Activated CD4-positive, alpha-beta T cell treated with anti-CD3 and anti-CD28 coated beads, Interleukin-2, amount 10 ng/mL, durations not matched to agents 7 days and 5 days (primary cell): Measurements from ENCODE around the gene EDN2. TPM values are rescaled to one million over a fixed set of nuclear protein-coding genes. Genes with fewer than 3 reads are reported as not detected.
A peak's percentile ranks its signal among the peaks of the same experiment; 100 is the strongest.

Experiments
- CTCF ChIA-PET: fragments of 350-600 bp; sonication (Branson Sonifier 250); formaldehyde crosslinking; loops from one replicate; lab custom pipeline; 2021; ENCODE audit warnings: antibody characterized with exemption; lab: Charles Lee
- POLR2A ChIA-PET: fragments of 350-600 bp; sonication (Branson Sonifier 250); formaldehyde crosslinking; loops from one replicate; lab custom pipeline; 2021; ENCODE audit warnings: antibody characterized with exemption; lab: Charles Lee
- DNase-seq: peaks from one replicate; pipeline ENCODE4 v3.0.0-alpha.2; 2020
- H3K27ac Mint-ChIP-seq: one replicate; pipeline ENCODE4 v1.8.0; 2021; ENCODE audit warnings: mild to moderate bottlenecking, moderate library complexity, mixed read lengths
- H3K27me3 Mint-ChIP-seq: one replicate; pipeline ENCODE4 v1.8.0; 2021; ENCODE audit warnings: mixed read lengths
- H3K36me3 Mint-ChIP-seq: one replicate; pipeline ENCODE4 v1.8.0; 2021; ENCODE audit warnings: low read depth, mixed read lengths
- H3K4me1 Mint-ChIP-seq: one replicate; pipeline ENCODE4 v1.8.0; 2021; ENCODE audit warnings: mixed read lengths
- H3K4me3 Mint-ChIP-seq: one replicate; pipeline ENCODE4 v1.8.0; 2021; ENCODE audit warnings: mild to moderate bottlenecking, moderate library complexity, mixed read lengths
- H3K9me3 Mint-ChIP-seq: one replicate; pipeline ENCODE4 v1.8.0; 2021; ENCODE audit warnings: mixed read lengths
- total RNA-seq, 2 experiments: library from RNA; stranded (reverse); gene quantifications; one replicate each; pipeline ENCODE4 v1.2.3, GENCODE V29; 2021

Gene EDN2
- total RNA-seq, 2 experiments from 2014 or later = not detected

- no peak overlapping the region for H3K4me3 Mint-ChIP-seq
- no peaks in the 10 kb centered on the region for H3K36me3 Mint-ChIP-seq
- ChIA-PET POLR2A (no interaction called here), CTCF (interaction anchor here (1.0 to 1.4 kb wide), 2 partner anchors 23 to 44 kb away, joined by 3 to 4 read pairs; no protein-coding TSS in a partner anchor)
- peaks cover 14% of the 10 kb centered on the region for H3K27me3 Mint-ChIP-seq
- H3K9me3 Mint-ChIP-seq = no peaks in the 10 kb centered on the region
- DNase-seq = no peak
- no peak overlapping the region for H3K27ac Mint-ChIP-seq
- H3K4me1 Mint-ChIP-seq = peaks cover 8% of the 10 kb centered on the region
These were observed 9.3 kb upstream of the EDN2 start for GRCh38 chr1:41493626-41494350.

- Mint-ChIP-seq H3K27ac (no peak overlapping the region), H3K4me3 (no peak overlapping the region), H3K36me3 (no peaks in the 10 kb centered on the region), H3K9me3 (no peaks in the 10 kb centered on the region), H3K4me1 (peaks cover 8% of the 10 kb centered on the region), H3K27me3 (peaks cover 14% of the 10 kb centered on the region)
- ChIA-PET POLR2A (no interaction called here), CTCF (interaction anchor here (0.7 to 2.0 kb wide), 9 partner anchors 8 to 320 kb away, joined by 3 to 8 read pairs (median 4); no protein-coding TSS in a partner anchor)
- no peak for DNase-seq
These were observed 8.6 kb upstream of the EDN2 start for GRCh38 chr1:41493117-41493536.

- H3K36me3 Mint-ChIP-seq = no peaks in the 10 kb centered on the region
- no peaks in the 10 kb centered on the region for H3K9me3 Mint-ChIP-seq
- no peak overlapping the region for H3K27ac Mint-ChIP-seq
- ChIA-PET POLR2A (no interaction called here), CTCF (interaction anchor here (0.7 to 2.0 kb wide), 11 partner anchors 9 to 660 kb away, joined by 3 to 8 read pairs (median 3); no protein-coding TSS in a partner anchor)
- peaks cover 18% of the 10 kb centered on the region for H3K27me3 Mint-ChIP-seq
- peaks cover 8% of the 10 kb centered on the region for H3K4me1 Mint-ChIP-seq
- peak; percentile 39 for DNase-seq
- H3K4me3 Mint-ChIP-seq = no peak overlapping the region
These were observed 7.9 kb upstream of the EDN2 start for GRCh38 chr1:41492341-41492848.

- H3K36me3 Mint-ChIP-seq = no peaks in the 10 kb centered on the region
- H3K27me3 Mint-ChIP-seq = peaks cover 27% of the 10 kb centered on the region
These were observed 6.4 kb upstream of the EDN2 start for GRCh38 chr1:41490911-41491310.

GRCh38 chr1:41489561-41489960 is 5.1 kb upstream of the EDN2 start:
- ChIA-PET POLR2A (no interaction called here), CTCF (no interaction called here)
- no peaks in the 10 kb centered on the region for H3K9me3 Mint-ChIP-seq
- DNase-seq = no peak
- no peaks in the 10 kb centered on the region for H3K36me3 Mint-ChIP-seq
- peaks cover 22% of the 10 kb centered on the region for H3K27me3 Mint-ChIP-seq
- no peak overlapping the region for H3K4me3 Mint-ChIP-seq
- H3K27ac Mint-ChIP-seq = no peak overlapping the region
- H3K4me1 Mint-ChIP-seq = peaks cover 2% of the 10 kb centered on the region

More at GRCh38 chr1:41490911-41491310, 6.4 kb upstream of the EDN2 start:
- H3K4me1 Mint-ChIP-seq = peaks cover 7% of the 10 kb centered on the region
- CTCF ChIA-PET = interaction anchor here (1.9 to 2.0 kb wide), 2 partner anchors 9 to 10 kb away, joined by 8 read pairs; no protein-coding TSS in a partner anchor
- POLR2A ChIA-PET = no interaction called here
- H3K9me3 Mint-ChIP-seq = no peaks in the 10 kb centered on the region
- DNase-seq = no peak
- no peak overlapping the region for H3K27ac Mint-ChIP-seq
- H3K4me3 Mint-ChIP-seq = no peak overlapping the region

- POLR2A ChIA-PET = no interaction called here
- H3K27ac Mint-ChIP-seq = no peak overlapping the region
- H3K4me3 Mint-ChIP-seq = no peak overlapping the region
These were observed 3.8 kb upstream of the EDN2 start for GRCh38 chr1:41488040-41488951.

GRCh38 chr1:41487126-41488039 is 2.9 kb upstream of the EDN2 start:
- CTCF ChIA-PET = no interaction called here
- Mint-ChIP-seq H3K4me3 (no peak overlapping the region), H3K4me1 (peaks cover 2% of the 10 kb centered on the region), H3K27me3 (peaks cover 22% of the 10 kb centered on the region), H3K36me3 (no peaks in the 10 kb centered on the region), H3K27ac (no peak overlapping the region), H3K9me3 (no peaks in the 10 kb centered on the region)
- DNase-seq = no peak
- POLR2A ChIA-PET = interaction anchor here (0.6 kb wide), 1 partner anchor 342 kb away, joined by 6 read pairs; no protein-coding TSS in a partner anchor

More at GRCh38 chr1:41488040-41488951, 3.8 kb upstream of the EDN2 start:
- CTCF ChIA-PET = interaction anchor here (0.8 to 1.4 kb wide), 2 partner anchors 8 to 55 kb away, joined by 3 read pairs; no protein-coding TSS in a partner anchor
- no peak for DNase-seq
- H3K9me3 Mint-ChIP-seq = no peaks in the 10 kb centered on the region
- peaks cover 22% of the 10 kb centered on the region for H3K27me3 Mint-ChIP-seq
- no peaks in the 10 kb centered on the region for H3K36me3 Mint-ChIP-seq
- H3K4me1 Mint-ChIP-seq = peaks cover 2% of the 10 kb centered on the region

- Mint-ChIP-seq H3K36me3 (no peaks in the 10 kb centered on the region), H3K4me1 (peaks cover 2% of the 10 kb centered on the region), H3K27ac (no peak overlapping the region), H3K4me3 (no peak overlapping the region), H3K9me3 (no peaks in the 10 kb centered on the region), H3K27me3 (peaks cover 22% of the 10 kb centered on the region)
- ChIA-PET POLR2A (interaction anchor here (0.6 kb wide), 1 partner anchor 343 kb away, joined by 6 read pairs; no protein-coding TSS in a partner anchor), CTCF (no interaction called here)
- DNase-seq = no peak
These were observed 2.1 kb upstream of the EDN2 start for GRCh38 chr1:41486371-41487125.

- H3K4me3 Mint-ChIP-seq = no peak overlapping the region
- peaks cover 22% of the 10 kb centered on the region for H3K27me3 Mint-ChIP-seq
- no peak overlapping the region for H3K27ac Mint-ChIP-seq
- DNase-seq = no peak
- no peaks in the 10 kb centered on the region for H3K9me3 Mint-ChIP-seq
- ChIA-PET POLR2A (no interaction called here), CTCF (interaction anchor here (0.6 kb wide), 1 partner anchor 206 kb away, joined by 3 read pairs; no protein-coding TSS in a partner anchor)
- no peaks in the 10 kb centered on the region for H3K36me3 Mint-ChIP-seq
- peaks cover 2% of the 10 kb centered on the region for H3K4me1 Mint-ChIP-seq
These were observed 1.5 kb upstream of the EDN2 start for GRCh38 chr1:41486053-41486370.

GRCh38 chr1:41485605-41486004 is 1.1 kb upstream of the EDN2 start:
- no peak for DNase-seq
- Mint-ChIP-seq H3K27ac (no peak overlapping the region), H3K27me3 (peaks cover 22% of the 10 kb centered on the region), H3K4me3 (no peak overlapping the region), H3K36me3 (no peaks in the 10 kb centered on the region), H3K4me1 (peaks cover 2% of the 10 kb centered on the region), H3K9me3 (no peaks in the 10 kb centered on the region)
- CTCF ChIA-PET = interaction anchor here (0.6 kb wide), 1 partner anchor 206 kb away, joined by 3 read pairs; no protein-coding TSS in a partner anchor
- POLR2A ChIA-PET = no interaction called here

GRCh38 chr1:41483960-41484401 is 502 bp downstream of the EDN2 start:
- ChIA-PET CTCF (interaction anchor here (0.9 to 1.2 kb wide), 3 partner anchors 8 to 680 kb away, joined by 3 read pairs; no protein-coding TSS in a partner anchor), POLR2A (no interaction called here)
- Mint-ChIP-seq H3K4me1 (peaks cover 2% of the 10 kb centered on the region), H3K27ac (no peak overlapping the region), H3K4me3 (no peak overlapping the region), H3K27me3 (peaks cover 17% of the 10 kb centered on the region), H3K9me3 (no peaks in the 10 kb centered on the region), H3K36me3 (no peaks in the 10 kb centered on the region)
- DNase-seq = no peak
